C4-2B (cell line): ENCODE results near the gene CRADD.

Source experiments
- H3K27ac ChIP-seq: fragments of 450-650 bp; 2 replicates; pipeline ENCODE4 v1.5.1; 2017
- CTCF ChIP-seq: fragments of 450-650 bp; conservative IDR thresholded peaks from 2 replicates; pipeline ENCODE4 v1.5.1; 2017; ENCODE audit warnings: mild to moderate bottlenecking
- ZFX ChIP-seq: fragments of 450-650 bp; IDR thresholded peaks from 2 replicates; pipeline ENCODE4 v1.6.1; 2017

Gene CRADD

GRCh38 chr12:93786656-93787397 is 109.7 kb downstream of the CRADD start:
- no peak for TF ChIP-seq ZFX
- TF ChIP-seq CTCF = no peak

GRCh38 chr12:93788853-93789252 is 111.7 kb downstream of the CRADD start:
- TF ChIP-seq CTCF (no peak), ZFX (no peak)
- H3K27ac ChIP-seq = no peak overlapping the region

More at GRCh38 chr12:93786656-93787397, 109.7 kb downstream of the CRADD start:
- no peak overlapping the region for H3K27ac ChIP-seq

- H3K27ac ChIP-seq = no peak overlapping the region
- no peak for TF ChIP-seq ZFX
- no peak for TF ChIP-seq CTCF
These were observed 112.6 kb downstream of the CRADD start for GRCh38 chr12:93789767-93790166.

- no peak overlapping the region for H3K27ac ChIP-seq
- TF ChIP-seq CTCF = no peak
- TF ChIP-seq ZFX = no peak
These were observed 113.4 kb downstream of the CRADD start for GRCh38 chr12:93790472-93791152.

DNA sequence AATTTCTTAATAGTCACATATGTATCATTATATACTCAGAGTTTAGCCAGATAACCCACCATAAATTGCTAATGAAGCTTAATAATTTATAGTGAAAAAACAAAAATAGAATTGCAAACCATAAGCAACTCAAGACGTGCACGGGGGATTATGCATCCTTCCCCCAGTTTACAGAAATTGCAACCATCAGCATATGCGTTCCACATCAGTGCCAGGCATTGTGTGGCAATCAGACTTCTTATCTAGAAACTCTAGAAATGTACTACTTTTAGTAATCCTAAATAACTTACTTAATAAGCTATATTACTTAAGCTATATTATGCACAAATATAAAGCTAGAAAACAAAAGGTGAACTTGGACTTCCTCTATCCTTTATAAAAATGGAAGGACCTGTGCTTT is 115.8 kb downstream of the CRADD start:
- H3K27ac ChIP-seq = no peak overlapping the region
- TF ChIP-seq CTCF (no peak), ZFX (no peak)

GRCh38 chr12:93793983-93794382 is 116.8 kb downstream of the CRADD start:
- no peak overlapping the region for H3K27ac ChIP-seq
- no peak for TF ChIP-seq ZFX
- TF ChIP-seq CTCF = no peak

GRCh38 chr12:93794738-93795137 is 117.6 kb downstream of the CRADD start:
- TF ChIP-seq ZFX (no peak), CTCF (no peak)
- H3K27ac ChIP-seq = no peak overlapping the region
